ENCODE data around the gene MTA3.

The MTA3 gene

GRCh38 chr2:42792583-42793333 is 224.3 kb downstream of the MTA3 start, which contains the start of gene HAAO:
HAAO (minus strand) TSS chr2:42792583; CDS start chr2:42792536, 47 bp downstream.
- TF ChIP-seq RAD21 (IDR thresholded peaks at IDR 0.05; ENCODE audit: low read depth) (no peak), MAX (IDR thresholded peaks at IDR 0.05) (no peak), EP300 (IDR thresholded peaks at IDR 0.05; ENCODE audit: borderline replicate concordance) (no peak), ZBTB7A (IDR thresholded peaks at IDR 0.05; ENCODE audit: low read depth) (no peak), REST (IDR thresholded peaks at IDR 0.05; ENCODE audit: low read depth) (no peak), NFIC (IDR thresholded peaks at IDR 0.05) (no peak), TAF1 (IDR thresholded peaks at IDR 0.05; ENCODE audit: low read depth) (no peak), FOXM1 (IDR thresholded peaks at IDR 0.05; ENCODE audit: borderline replicate concordance, low read depth) (no peak), USF1 (IDR thresholded peaks at IDR 0.05) (no peak), EGR1 (IDR thresholded peaks at IDR 0.05) (no peak), TCF12 (IDR thresholded peaks at IDR 0.05; ENCODE audit: low read depth) (no peak), YY1 (IDR thresholded peaks at IDR 0.05; ENCODE audit: low read depth) (no peak), CEBPB (IDR thresholded peaks at IDR 0.05) (no peak), TEAD4 (IDR thresholded peaks at IDR 0.05) (no peak), CREB1 (IDR thresholded peaks at IDR 0.05; ENCODE audit: low read depth) (no peak)

- no peak for TF ChIP-seq REST (IDR thresholded peaks at IDR 0.05; ENCODE audit: low read depth)
- TF ChIP-seq CEBPB (IDR thresholded peaks at IDR 0.05) = no peak
- no peak for TF ChIP-seq FOXM1 (IDR thresholded peaks at IDR 0.05; ENCODE audit: borderline replicate concordance, low read depth)
- no peak for TF ChIP-seq USF1 (IDR thresholded peaks at IDR 0.05)
- no peak for TF ChIP-seq CREB1 (IDR thresholded peaks at IDR 0.05; ENCODE audit: low read depth)
Observed at GRCh38 chr2:42793334-42794270, 225.2 kb downstream of the MTA3 start.

GRCh38 chr2:42794271-42795046 is 226.0 kb downstream of the MTA3 start:
- no peak for TF ChIP-seq FOXM1 (IDR thresholded peaks at IDR 0.05; ENCODE audit: borderline replicate concordance, low read depth)
- no peak for TF ChIP-seq TAF1 (IDR thresholded peaks at IDR 0.05; ENCODE audit: low read depth)
- no peak for TF ChIP-seq TEAD4 (IDR thresholded peaks at IDR 0.05)
- no peak for TF ChIP-seq REST (IDR thresholded peaks at IDR 0.05; ENCODE audit: low read depth)
- TF ChIP-seq USF1 (IDR thresholded peaks at IDR 0.05) = no peak
- no peak for TF ChIP-seq TCF12 (IDR thresholded peaks at IDR 0.05; ENCODE audit: low read depth)
- TF ChIP-seq NFIC (IDR thresholded peaks at IDR 0.05) = no peak
- TF ChIP-seq RAD21 (IDR thresholded peaks at IDR 0.05; ENCODE audit: low read depth) = no peak
- TF ChIP-seq YY1 (IDR thresholded peaks at IDR 0.05; ENCODE audit: low read depth) = no peak
- TF ChIP-seq CEBPB (IDR thresholded peaks at IDR 0.05) = no peak
- TF ChIP-seq MAX (IDR thresholded peaks at IDR 0.05) = no peak
- TF ChIP-seq ZBTB7A (IDR thresholded peaks at IDR 0.05; ENCODE audit: low read depth) = no peak
- TF ChIP-seq CREB1 (IDR thresholded peaks at IDR 0.05; ENCODE audit: low read depth) = no peak
- TF ChIP-seq EGR1 (IDR thresholded peaks at IDR 0.05) = no peak
- no peak for TF ChIP-seq EP300 (IDR thresholded peaks at IDR 0.05; ENCODE audit: borderline replicate concordance)
